ENCODE results near the gene GLI1.
A peak's percentile ranks its signal among the peaks of the same experiment; 100 is the strongest.

Gene GLI1

GRCh38 chr12:57472391-57472790 is 12.8 kb downstream of the GLI1 start:
- Histone ChIP-seq H2BK12ac (ENCODE audit: low read length) (no peak overlapping the region), H4K8ac (ENCODE audit: low read depth, low read length) (no peak overlapping the region), H3K23ac (ENCODE audit: low read depth, low read length, poor library complexity) (no peak overlapping the region), H3K4me3 (ENCODE audit: low read length in 2 of 2) (no peak overlapping the region), H3K4ac (ENCODE audit: low read length) (no peak overlapping the region), H3K9ac (ENCODE audit: low read depth, low read length, poor library complexity) (no peak overlapping the region), H3K14ac (ENCODE audit: low read length) (no peak overlapping the region), H2BK15ac (ENCODE audit: low read length) (no peak overlapping the region), H3K79me1 (ENCODE audit: low read depth, low read length) (no peaks in the 10 kb centered on the region), H3K27me3 (ENCODE audit: control insufficient read depth in 3 of 3, insufficient read depth in 3 of 3, low read depth in 1 of 3, low read length in 3 of 3) (peaks cover 22 to 50% (median 49%) of the 10 kb centered on the region in 3 experiments), H2AK5ac (ENCODE audit: low read depth, low read length) (no peak overlapping the region), H2AFZ (ENCODE audit: low read length) (no peak overlapping the region), H3K27ac (replicated peaks; ENCODE audit: low read length) (no peak overlapping the region), H3K4me1 (ENCODE audit: control insufficient read depth in 2 of 2, insufficient read depth in 1 of 2, low read depth in 1 of 2, low read length in 2 of 2) (peaks cover 5 to 15% of the 10 kb centered on the region in 2 donors), H3K18ac (ENCODE audit: low read length) (no peak overlapping the region), H3K36me3 (replicated peaks in 1 of 2; ENCODE audit: control insufficient read depth in 2 of 2, insufficient read depth in 2 of 2, low read length in 2 of 2) (no peaks in the 10 kb centered on the region), H2BK120ac (ENCODE audit: low read depth, low read length) (no peak overlapping the region), H3K9me3 (replicated peaks in 1 of 2; ENCODE audit: control insufficient read depth in 2 of 2, insufficient read depth in 1 of 2, low read depth in 1 of 2, low read length in 2 of 2) (peaks cover 4% of the 10 kb centered on the region in 2 donors), H3K4me2 (ENCODE audit: insufficient read depth, low read length, poor library complexity, severe bottlenecking) (no peak overlapping the region), H4K91ac (ENCODE audit: low read depth, low read length, poor library complexity) (no peak overlapping the region), H2BK5ac (ENCODE audit: low read length) (no peak overlapping the region)
- WGBS, 2 donors (ENCODE audit: extremely low coverage in 2 of 2, insufficient read length in 2 of 2, insufficient replicate concordance in 1 of 2): no CpG with 5 or more reads among the region's 3 CpGs
- no peak for DNase-seq (ENCODE audit: low spot score)

- Histone ChIP-seq H3K18ac (ENCODE audit: low read length) (no peak overlapping the region), H3K36me3 (replicated peaks in 1 of 2; ENCODE audit: control insufficient read depth in 2 of 2, insufficient read depth in 2 of 2, low read length in 2 of 2) (no peaks in the 10 kb centered on the region)
Measured at GRCh38 chr12:57473392-57473791, 13.8 kb downstream of the GLI1 start.

GRCh38 chr12:57473886-57474285 is 14.3 kb downstream of the GLI1 start:
- H3K4me3 ChIP-seq (ENCODE audit: low read length in 2 of 2): no peak overlapping the region
- no peak overlapping the region for H4K91ac ChIP-seq (ENCODE audit: low read depth, low read length, poor library complexity)
- H2BK120ac ChIP-seq (ENCODE audit: low read depth, low read length): no peak overlapping the region
- H3K9ac ChIP-seq (ENCODE audit: low read depth, low read length, poor library complexity): no peak overlapping the region
- no peak overlapping the region for H4K8ac ChIP-seq (ENCODE audit: low read depth, low read length)
- WGBS, 2 donors (ENCODE audit: extremely low coverage in 2 of 2, insufficient read length in 2 of 2, insufficient replicate concordance in 1 of 2): no CpG with 5 or more reads among the region's 5 CpGs
- H3K14ac ChIP-seq (ENCODE audit: low read length): no peak overlapping the region
- no peak overlapping the region for H3K18ac ChIP-seq (ENCODE audit: low read length)
- no peak overlapping the region for H2BK15ac ChIP-seq (ENCODE audit: low read length)
- no peak overlapping the region for H3K4me2 ChIP-seq (ENCODE audit: insufficient read depth, low read length, poor library complexity, severe bottlenecking)
- H2BK12ac ChIP-seq (ENCODE audit: low read length): no peak overlapping the region
- H3K23ac ChIP-seq (ENCODE audit: low read depth, low read length, poor library complexity): no peak overlapping the region
- H3K4me1 ChIP-seq (ENCODE audit: control insufficient read depth in 2 of 2, insufficient read depth in 1 of 2, low read depth in 1 of 2, low read length in 2 of 2): peaks cover 5 to 21% of the 10 kb centered on the region in 2 donors
- H3K27ac ChIP-seq (replicated peaks; ENCODE audit: low read length): no peak overlapping the region
- H2BK5ac ChIP-seq (ENCODE audit: low read length): no peak overlapping the region
- H3K4ac ChIP-seq (ENCODE audit: low read length): no peak overlapping the region
- H2AFZ ChIP-seq (ENCODE audit: low read length): no peak overlapping the region
- H3K36me3 ChIP-seq (replicated peaks in 1 of 2; ENCODE audit: control insufficient read depth in 2 of 2, insufficient read depth in 2 of 2, low read length in 2 of 2): no peaks in the 10 kb centered on the region
- peaks cover 22 to 63% (median 60%) of the 10 kb centered on the region in 3 experiments for H3K27me3 ChIP-seq (ENCODE audit: control insufficient read depth in 3 of 3, insufficient read depth in 3 of 3, low read depth in 1 of 3, low read length in 3 of 3)
- no peaks in the 10 kb centered on the region for H3K79me1 ChIP-seq (ENCODE audit: low read depth, low read length)
- DNase-seq (ENCODE audit: low spot score): no peak
- no peak overlapping the region for H2AK5ac ChIP-seq (ENCODE audit: low read depth, low read length)
- peaks cover 4% of the 10 kb centered on the region in 2 donors for H3K9me3 ChIP-seq (replicated peaks in 1 of 2; ENCODE audit: control insufficient read depth in 2 of 2, insufficient read depth in 1 of 2, low read depth in 1 of 2, low read length in 2 of 2)

More at GRCh38 chr12:57473392-57473791, 13.8 kb downstream of the GLI1 start:
- H2AFZ ChIP-seq (ENCODE audit: low read length): no peak overlapping the region
- H3K4me3 ChIP-seq (ENCODE audit: low read length in 2 of 2): no peak overlapping the region
- peaks cover 5 to 21% of the 10 kb centered on the region in 2 donors for H3K4me1 ChIP-seq (ENCODE audit: control insufficient read depth in 2 of 2, insufficient read depth in 1 of 2, low read depth in 1 of 2, low read length in 2 of 2)
- peaks cover 22 to 58% (median 55%) of the 10 kb centered on the region in 3 experiments for H3K27me3 ChIP-seq (ENCODE audit: control insufficient read depth in 3 of 3, insufficient read depth in 3 of 3, low read depth in 1 of 3, low read length in 3 of 3)
- H3K9me3 ChIP-seq (replicated peaks in 1 of 2; ENCODE audit: control insufficient read depth in 2 of 2, insufficient read depth in 1 of 2, low read depth in 1 of 2, low read length in 2 of 2): peaks cover 4% of the 10 kb centered on the region in 2 donors
- no peak overlapping the region for H3K27ac ChIP-seq (replicated peaks; ENCODE audit: low read length)
- no CpG with 5 or more reads among the region's 3 CpGs for whole genome bisulfite sequencing, 2 donors (ENCODE audit: extremely low coverage in 2 of 2, insufficient read length in 2 of 2, insufficient replicate concordance in 1 of 2)
- H3K9ac ChIP-seq (ENCODE audit: low read depth, low read length, poor library complexity): no peak overlapping the region
- H2BK15ac ChIP-seq (ENCODE audit: low read length): no peak overlapping the region
- H2BK5ac ChIP-seq (ENCODE audit: low read length): no peak overlapping the region
- H4K8ac ChIP-seq (ENCODE audit: low read depth, low read length): no peak overlapping the region
- no peak overlapping the region for H3K4me2 ChIP-seq (ENCODE audit: insufficient read depth, low read length, poor library complexity, severe bottlenecking)
- H2AK5ac ChIP-seq (ENCODE audit: low read depth, low read length): no peak overlapping the region
- no peak for DNase-seq (ENCODE audit: low spot score)
- H3K14ac ChIP-seq (ENCODE audit: low read length): no peak overlapping the region
- no peaks in the 10 kb centered on the region for H3K79me1 ChIP-seq (ENCODE audit: low read depth, low read length)
- H3K4ac ChIP-seq (ENCODE audit: low read length): no peak overlapping the region
- H2BK120ac ChIP-seq (ENCODE audit: low read depth, low read length): no peak overlapping the region
- no peak overlapping the region for H4K91ac ChIP-seq (ENCODE audit: low read depth, low read length, poor library complexity)
- no peak overlapping the region for H3K23ac ChIP-seq (ENCODE audit: low read depth, low read length, poor library complexity)
- H2BK12ac ChIP-seq (ENCODE audit: low read length): peak overlapping the region; percentile 31

GRCh38 chr12:57474430-57474829 is 14.8 kb downstream of the GLI1 start:
- Histone ChIP-seq H4K8ac (ENCODE audit: low read depth, low read length) (no peak overlapping the region), H3K14ac (ENCODE audit: low read length) (no peak overlapping the region), H3K9me3 (replicated peaks in 1 of 2; ENCODE audit: control insufficient read depth in 2 of 2, insufficient read depth in 1 of 2, low read depth in 1 of 2, low read length in 2 of 2) (peaks cover 4% of the 10 kb centered on the region in 2 donors), H3K23ac (ENCODE audit: low read depth, low read length, poor library complexity) (no peak overlapping the region), H2BK15ac (ENCODE audit: low read length) (no peak overlapping the region), H3K36me3 (replicated peaks in 1 of 2; ENCODE audit: control insufficient read depth in 2 of 2, insufficient read depth in 2 of 2, low read length in 2 of 2) (no peaks in the 10 kb centered on the region), H3K27me3 (ENCODE audit: control insufficient read depth in 3 of 3, insufficient read depth in 3 of 3, low read depth in 1 of 3, low read length in 3 of 3) (peaks cover 22 to 69% (median 66%) of the 10 kb centered on the region in 3 experiments), H2BK120ac (ENCODE audit: low read depth, low read length) (no peak overlapping the region), H3K4me3 (ENCODE audit: low read length in 2 of 2) (no peak overlapping the region), H3K79me1 (ENCODE audit: low read depth, low read length) (no peaks in the 10 kb centered on the region), H3K4me1 (ENCODE audit: control insufficient read depth in 2 of 2, insufficient read depth in 1 of 2, low read depth in 1 of 2, low read length in 2 of 2) (peaks cover 5 to 21% of the 10 kb centered on the region in 2 donors), H2AFZ (ENCODE audit: low read length) (no peak overlapping the region), H2BK12ac (ENCODE audit: low read length) (no peak overlapping the region), H3K27ac (replicated peaks; ENCODE audit: low read length) (no peak overlapping the region), H3K9ac (ENCODE audit: low read depth, low read length, poor library complexity) (no peak overlapping the region), H3K4ac (ENCODE audit: low read length) (no peak overlapping the region), H3K18ac (ENCODE audit: low read length) (no peak overlapping the region), H4K91ac (ENCODE audit: low read depth, low read length, poor library complexity) (no peak overlapping the region), H2AK5ac (ENCODE audit: low read depth, low read length) (no peak overlapping the region), H3K4me2 (ENCODE audit: insufficient read depth, low read length, poor library complexity, severe bottlenecking) (no peak overlapping the region), H2BK5ac (ENCODE audit: low read length) (no peak overlapping the region)
- no peak for DNase-seq (ENCODE audit: low spot score)
- WGBS, 2 donors (ENCODE audit: extremely low coverage in 2 of 2, insufficient read length in 2 of 2, insufficient replicate concordance in 1 of 2): no CpG with 5 or more reads among the region's 8 CpGs

All from neuronal stem cell (in vitro differentiated cells).